Stimulated activated CD4-positive, alpha-beta T cell treated with anti-CD3 and anti-CD28 coated beads, Interleukin-15, amount 100 ng/mL, for 48 hours (primary cell): ENCODE measurements around the gene PTCHD4.

Experiments
- DNase-seq, 2 donors: peaks; one replicate each; pipeline ENCODE4 v3.0.0-alpha.2; 2020; ENCODE audit warnings: low read depth in 2 of 2

Gene PTCHD4

DNA sequence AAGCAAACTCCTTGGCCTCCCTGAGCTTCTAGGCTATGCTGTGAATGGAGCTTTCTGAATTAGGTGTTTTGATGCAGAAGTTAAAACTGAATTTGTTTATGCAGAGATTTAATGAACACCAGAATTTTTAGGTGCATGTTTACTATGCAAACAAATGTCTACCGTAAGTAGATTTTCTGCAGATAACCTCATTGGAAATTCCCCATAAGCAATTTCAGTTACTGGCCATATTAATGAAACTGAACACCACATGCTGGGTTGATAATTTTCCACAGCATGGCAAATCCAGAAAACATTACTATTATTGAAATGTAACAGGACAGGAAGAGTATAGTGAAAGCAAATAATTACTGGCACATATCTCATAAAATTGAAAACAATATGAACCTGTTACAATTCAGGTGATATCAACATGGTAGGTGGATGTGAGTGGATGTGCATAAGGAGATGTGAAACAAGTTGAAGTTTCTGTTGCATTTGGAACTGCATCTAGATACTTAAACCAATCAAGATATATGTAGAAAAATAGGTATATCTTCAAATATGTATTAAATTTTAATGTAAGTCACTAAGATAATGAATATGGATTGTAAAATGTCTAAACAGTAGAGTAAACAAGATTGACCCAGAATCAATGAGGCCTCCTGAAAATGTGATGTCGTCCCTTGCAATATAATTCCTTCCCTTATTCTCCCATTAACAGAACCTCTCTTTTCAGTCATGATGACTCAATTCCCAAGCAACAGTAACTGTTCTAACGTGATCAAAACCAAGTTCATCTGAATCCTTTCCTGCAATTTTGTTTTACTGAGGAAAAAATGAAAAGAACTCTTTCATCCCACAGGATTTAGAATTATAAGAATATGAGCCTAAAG lies 11.0 kb downstream of the PTCHD4 start:
- no peak for DNase-seq

DNA sequence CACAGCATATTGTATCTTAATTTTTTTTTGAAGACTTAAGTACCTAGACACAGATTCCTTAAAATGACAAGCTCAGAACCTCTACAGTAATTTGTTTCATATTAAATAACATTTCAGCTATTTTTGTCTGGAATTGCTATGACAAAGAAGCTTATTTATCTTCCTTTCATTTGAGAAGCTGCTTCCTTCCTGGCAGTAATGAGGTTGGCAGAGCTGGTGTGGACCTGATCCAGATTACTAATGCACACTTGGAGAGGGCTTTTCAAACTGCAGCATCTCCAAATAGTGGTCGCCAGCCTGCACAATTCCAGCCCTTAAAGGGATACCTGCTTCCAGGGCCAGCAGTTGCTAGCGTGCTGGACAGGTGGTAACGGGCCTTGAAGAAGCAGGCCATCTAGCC lies 12.1 kb downstream of the PTCHD4 start:
- DNase-seq, result no peak

DNA sequence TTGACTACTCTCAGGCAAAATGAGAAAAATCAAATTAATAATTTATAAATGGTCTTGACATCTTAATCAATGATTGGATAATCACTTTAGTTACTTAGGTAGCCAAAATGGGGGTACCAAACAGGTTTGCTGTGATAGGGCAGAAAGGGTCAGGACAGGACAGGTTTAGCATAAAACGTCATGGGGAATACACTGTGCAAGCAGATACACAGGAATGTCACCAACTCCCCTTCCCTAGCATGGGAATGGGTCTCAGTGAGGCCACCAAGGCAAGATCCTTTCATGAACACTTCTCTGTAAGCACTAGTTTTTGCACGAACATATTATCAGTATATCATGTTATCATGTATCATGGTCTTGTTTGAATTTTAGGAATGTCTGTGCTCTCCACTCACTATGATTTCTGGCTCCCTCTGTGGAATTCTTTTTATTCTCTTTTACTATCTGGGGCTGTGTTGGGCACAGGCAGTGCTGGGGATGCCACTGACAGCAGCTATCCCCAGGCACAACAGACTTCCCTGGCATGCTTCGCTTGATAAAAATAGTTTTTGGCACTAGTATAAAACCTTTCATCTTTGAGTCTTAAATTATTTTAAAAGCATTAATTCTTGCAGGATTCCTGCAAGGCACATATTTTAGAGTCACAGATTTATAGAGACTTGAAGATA lies 18.3 kb downstream of the PTCHD4 start:
- DNase-seq, result no peak

DNA sequence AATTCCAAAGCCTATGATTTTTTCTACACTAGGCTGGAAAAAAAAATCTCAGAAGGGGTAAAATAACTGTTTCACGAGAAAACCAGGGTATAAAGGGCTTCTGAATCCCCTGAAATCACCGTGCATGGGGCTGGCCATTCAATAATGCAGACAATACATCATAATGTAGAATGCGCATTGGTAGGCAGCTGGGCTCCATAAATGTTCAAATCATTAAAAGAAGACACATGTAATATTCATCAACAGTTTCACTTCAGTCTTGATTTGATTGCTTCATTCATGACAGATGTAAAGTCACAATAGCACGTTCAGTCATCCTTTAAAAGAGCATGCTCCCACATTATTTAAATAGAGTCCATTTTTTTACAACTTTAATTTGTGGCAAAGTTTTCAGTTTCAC lies 20.5 kb downstream of the PTCHD4 start:
- no peak for DNase-seq

DNA sequence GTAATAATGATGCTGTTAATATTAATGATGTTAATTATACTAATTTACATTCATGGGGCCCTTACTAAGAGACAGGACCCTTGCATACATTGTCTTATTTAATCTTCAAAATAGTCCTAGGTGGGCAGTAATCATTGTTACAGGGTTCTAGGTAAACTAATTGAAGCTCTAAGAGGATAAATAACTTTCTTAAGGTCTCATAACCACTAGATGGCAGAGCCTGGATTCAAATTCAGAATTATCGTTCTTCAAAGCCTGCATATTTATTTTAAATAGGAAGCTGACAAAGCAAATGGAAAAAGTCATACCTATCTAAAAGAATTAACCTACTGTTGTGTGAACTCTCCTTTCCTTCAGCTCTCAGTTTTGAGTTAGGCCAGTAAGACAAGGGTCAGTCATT lies 23.5 kb downstream of the PTCHD4 start:
- DNase-seq, result no peak

DNA sequence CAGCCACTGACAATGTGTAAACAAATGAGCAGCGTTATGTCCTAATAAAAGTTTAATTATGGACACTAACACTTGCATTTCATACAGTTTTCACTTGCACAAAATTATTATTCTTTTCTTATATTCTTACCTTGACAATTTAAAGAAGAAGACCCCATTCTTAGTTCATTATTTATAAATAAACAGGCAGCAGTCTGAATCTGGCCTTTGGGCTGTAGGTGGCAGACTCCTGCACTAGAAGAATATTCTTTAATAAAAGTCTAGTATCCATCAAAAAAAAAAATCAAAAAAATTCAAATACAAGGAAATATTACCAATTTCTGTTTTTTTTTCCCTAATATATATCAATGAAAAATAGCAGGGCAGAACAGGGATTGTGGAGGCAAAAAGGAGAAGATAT lies 24.8 kb downstream of the PTCHD4 start:
- DNase-seq, result no peak

DNA sequence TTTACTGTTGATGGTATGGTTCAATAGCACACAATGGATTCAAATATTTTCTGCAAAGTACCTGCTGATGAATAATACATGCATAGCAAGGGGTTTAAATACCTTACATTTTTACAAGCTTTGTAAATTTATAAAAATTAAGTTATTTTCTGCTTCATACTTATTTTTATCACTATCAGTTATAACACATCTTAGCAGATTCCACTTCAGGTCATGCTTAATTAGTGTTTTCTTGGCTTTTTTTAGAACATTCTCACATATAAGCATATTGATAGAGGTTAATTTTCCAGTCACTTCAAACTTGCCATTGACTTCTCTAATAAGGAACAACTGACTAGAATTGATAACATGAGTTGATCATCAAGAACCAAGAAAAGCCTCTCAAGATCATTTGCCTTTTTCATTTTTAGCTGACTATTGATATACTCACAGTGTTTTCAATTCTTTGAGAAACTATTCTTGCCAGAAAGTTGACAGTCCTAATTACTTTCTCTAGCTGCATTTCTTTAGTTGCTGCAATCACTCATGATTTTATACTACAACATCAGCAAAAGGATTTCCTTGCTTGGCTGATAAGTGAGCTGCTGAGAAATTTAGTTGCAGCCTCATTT lies 25.8 kb downstream of the PTCHD4 start:
- DNase-seq, result no peak

DNA sequence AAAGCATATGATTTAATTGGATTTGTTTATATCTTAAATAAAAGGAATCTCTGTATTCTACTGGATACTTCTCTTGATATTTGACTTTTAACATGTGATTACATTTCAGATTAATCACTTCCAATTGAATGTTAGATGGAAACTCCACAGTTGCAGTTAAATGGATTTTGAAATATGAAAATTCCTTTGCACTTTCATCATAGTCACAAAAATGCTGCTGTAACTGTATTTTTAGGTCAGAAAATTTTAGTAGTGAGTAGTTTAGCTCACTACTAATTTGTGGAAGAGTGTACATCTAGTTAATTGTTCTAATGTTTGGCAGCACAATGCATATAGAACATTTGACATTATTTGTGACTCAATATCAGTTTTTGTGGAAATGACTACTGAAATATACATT lies 26.8 kb downstream of the PTCHD4 start:
- DNase-seq, result no peak

DNA sequence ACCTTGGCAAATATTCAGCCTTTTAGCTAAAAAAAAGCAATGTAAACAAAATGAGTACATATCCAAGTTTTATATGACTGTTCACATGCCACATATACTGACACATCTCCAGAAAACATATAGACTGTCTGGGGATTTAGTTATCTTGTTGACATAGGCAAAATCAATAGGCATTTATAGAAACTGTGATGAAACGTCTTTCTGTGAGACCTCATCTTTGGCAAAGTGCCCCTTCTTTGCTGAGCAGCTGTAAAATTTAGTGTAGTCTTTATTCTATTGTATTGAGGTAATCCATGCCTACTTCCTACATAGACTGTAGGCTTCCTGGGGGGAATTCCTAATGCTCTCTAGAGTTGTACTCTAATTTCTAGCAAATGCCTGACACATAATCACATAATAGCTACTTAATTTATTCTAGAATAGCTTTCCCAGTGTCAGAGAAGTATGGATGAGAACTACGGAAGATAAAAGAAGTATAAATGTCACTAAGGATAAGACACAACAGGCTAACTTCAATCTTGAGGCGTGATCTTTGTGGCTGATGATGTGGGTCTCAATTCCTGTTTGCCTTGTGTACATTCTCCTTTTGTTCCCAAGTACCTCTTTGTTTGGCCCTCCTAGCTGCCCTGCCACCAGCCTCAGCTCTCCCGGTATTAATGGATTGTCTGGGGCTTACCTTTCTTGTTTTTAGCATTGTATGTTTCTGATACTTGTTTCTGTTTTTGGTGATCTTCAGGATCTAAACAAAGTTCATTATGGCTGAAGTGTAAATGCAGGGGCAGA lies 30.6 kb downstream of the PTCHD4 start:
- no peak for DNase-seq

DNA sequence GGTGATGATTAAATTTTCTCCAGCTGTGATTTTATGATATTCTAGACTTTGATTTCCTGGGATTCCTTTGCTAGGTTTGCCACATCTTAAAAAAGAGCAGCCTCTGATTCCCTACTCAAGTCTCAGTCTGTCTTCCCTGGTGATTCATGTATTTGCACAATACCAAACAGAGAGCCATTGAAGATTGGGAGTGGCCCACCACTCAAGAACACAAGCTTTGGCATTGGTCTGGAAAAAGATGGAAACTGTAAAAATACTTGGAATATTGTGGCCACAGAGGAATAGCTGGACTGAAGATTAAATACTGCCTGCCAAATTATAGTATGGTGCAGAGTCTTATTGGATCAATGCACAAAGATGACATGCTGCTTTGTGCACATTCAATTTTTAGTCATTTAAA lies 32.9 kb downstream of the PTCHD4 start:
- DNase-seq, result no peak

DNA sequence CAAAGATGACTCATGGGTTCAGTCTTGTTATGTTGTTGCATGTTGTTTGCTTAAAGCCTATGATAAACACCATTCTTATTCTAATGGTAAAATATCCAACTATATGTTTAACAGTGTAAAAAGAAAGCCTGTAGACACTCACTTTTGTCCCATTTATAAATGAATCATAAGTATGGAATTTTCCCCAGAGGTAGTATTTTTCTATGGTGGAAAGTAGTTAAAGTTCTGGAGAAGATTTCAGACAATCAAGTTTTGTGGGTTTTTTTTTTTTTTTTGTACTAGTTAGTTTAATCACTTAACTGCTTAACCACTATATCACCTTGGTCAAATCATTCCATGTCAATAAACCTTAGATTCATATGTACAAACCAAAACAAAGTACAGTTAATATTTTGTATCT lies 35.8 kb downstream of the PTCHD4 start:
- no peak for DNase-seq

DNA sequence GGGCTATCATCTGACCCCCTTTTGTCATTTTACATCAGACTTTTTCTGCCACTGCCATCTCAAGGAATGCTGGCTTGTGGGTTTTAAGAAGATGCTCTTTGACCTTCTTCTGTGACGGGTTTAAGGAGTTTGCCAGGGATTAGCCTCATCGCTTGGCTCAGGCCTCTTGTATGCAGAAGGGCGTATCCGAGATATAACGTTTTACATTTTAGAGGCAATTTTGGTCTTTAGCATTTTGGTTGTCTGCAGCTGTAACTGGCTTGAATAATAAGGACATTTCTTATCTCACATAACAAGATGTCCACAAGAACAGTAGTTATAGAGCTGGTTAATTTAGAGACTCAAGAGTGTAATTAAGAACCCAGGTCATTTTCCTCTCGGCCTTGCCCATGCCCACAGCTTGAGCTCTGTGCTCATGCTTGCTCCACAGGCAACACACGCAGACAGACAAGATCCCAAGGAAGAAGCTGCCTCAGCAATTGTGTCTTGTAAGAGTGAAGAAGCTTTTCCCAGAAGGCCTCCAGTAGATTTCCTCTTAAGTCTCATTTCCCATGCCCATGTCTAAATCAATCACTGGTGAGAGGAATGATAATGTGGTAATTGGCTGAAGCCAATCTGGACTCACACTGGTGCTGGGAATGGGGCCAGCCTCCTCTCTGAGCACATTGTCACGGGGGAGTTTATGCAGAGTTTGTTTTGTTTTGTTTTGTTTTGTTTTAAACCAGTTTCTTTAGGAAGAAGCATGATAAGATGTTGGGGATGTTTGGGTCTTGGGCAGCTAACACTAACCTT lies 36.8 kb downstream of the PTCHD4 start:
- DNase-seq, result no peak

DNA sequence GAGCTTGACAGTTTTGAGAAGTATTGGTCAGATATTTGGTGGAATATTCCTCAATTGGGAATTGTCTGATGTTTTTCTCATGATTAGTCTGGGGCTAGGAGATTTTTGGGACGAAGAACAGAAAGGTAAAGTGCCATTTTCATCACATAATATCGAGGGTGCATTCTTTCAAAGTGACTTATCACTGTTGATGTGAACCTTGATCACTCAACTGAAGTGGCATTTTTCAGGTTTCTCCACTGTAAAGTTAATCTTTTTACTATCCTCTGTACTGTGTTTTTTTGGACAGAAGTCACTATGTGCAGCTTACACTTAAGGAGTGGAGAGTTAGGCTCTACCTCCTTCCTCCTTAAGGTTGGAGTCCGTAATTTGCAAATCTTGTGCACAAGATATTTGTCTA lies 39.2 kb downstream of the PTCHD4 start:
- DNase-seq, result no peak

DNA sequence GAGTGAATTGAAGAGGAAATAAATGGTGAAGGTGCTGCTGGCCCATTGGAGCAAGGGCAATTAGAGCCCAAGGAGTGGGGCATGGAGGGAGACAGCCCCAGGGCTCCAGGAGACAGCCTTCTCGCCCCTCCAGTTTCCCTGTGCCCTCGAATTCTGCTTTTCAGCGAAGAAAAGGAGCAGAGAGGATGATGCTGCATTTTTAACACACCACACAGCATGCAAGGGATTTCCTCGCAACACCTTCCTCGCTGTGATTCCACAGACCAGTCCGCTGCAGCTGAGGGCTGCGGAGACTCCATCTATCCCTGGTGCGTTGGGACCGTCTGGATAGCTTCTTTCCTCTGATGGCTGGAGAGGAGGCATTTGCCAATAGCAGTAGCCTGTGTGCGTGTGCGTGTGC lies 41.7 kb downstream of the PTCHD4 start:
- DNase-seq, result no peak

DNA sequence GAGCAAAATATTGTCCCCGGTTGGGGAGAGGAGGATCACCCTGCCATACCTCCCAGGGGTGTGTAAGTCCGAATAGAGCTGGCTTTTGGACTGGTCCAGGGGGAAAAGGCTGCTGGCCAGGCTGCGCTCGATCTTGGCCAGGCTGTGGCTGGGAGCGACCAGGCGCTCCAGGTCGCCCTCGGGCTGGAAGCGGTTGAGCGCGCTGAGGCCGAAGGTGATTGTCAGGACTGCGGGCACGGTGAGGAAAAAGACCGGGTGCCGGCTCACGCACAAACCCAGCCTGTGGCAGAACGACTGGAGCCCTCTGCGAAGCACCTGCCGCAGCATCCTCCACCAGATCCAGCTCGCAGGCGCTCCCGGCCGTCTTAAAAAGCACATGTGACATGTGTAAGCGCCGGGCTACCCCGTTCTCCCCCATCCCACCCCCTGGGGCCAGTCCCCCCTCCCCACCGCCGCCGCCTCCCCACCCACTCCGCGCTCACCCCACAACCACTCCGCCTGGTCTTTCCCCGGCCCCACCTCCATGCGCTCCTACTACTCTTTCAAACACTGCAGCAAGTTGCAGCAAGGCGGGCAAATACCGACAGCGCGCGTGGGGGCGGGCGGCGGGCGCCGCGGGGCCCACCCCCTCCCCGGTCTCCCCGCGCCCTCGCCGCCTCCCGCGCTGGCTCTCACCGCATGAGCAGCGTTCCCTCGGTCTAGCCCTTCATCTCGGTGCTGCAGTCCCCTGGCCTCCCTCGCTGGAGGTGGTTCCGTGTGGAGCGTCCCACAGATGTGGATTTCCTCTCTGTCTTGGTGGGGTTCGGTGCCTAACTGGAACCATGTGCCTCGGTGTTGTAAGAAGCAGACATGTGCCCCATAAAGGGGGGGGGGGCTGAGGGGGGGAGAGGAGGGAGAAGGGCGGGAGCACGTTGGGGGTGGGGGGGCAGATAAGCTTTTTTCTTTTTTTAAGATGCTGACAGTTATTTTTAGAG lies 42.4 kb downstream of the PTCHD4 start:
- DNase-seq, result no peak

DNA sequence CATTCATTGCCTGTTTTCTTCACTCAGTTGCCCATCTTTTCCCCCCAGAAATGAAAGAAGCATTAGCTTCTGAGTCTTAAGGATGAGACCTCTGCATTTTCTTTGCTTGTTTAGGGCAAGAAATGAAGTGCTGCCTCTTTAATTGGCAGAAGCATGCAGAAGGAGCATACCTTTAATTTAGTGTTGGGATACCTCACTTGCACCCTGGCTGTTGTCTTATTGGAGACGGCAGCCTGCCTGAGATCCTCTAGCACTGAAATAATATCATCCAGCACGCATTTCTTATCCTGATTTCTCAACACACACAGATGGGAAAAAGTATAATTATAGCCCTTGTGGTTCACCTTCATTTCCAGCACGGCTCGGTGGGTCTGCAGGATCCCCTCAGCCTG lies 43.1 kb downstream of the PTCHD4 start:
- no peak for DNase-seq

DNA sequence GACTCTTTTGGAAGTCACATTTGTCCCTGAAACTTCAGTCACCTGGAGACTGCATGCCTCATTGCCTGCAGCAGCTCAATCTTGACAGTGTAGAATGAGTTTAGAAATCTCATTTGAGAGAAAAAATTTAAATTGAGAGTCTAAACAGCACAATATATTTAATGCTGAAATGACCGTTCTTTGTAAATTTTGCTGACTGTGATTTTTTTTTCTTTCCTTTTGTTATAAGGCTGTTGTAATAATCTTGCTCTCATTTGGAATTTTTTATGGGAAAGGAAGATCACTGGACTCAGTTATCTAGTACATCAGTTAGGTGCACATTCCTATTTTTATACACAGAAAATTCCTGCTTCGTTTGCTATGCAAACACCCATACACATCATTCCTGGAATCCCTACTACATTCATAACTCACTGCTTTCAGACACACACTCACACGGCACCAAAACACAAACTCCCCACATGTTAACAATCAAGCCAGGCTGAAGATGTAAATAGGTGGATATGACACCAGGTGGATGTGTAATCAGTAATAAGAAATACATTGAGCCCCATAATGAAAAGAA lies 43.8 kb downstream of the PTCHD4 start:
- DNase-seq, result no peak

DNA sequence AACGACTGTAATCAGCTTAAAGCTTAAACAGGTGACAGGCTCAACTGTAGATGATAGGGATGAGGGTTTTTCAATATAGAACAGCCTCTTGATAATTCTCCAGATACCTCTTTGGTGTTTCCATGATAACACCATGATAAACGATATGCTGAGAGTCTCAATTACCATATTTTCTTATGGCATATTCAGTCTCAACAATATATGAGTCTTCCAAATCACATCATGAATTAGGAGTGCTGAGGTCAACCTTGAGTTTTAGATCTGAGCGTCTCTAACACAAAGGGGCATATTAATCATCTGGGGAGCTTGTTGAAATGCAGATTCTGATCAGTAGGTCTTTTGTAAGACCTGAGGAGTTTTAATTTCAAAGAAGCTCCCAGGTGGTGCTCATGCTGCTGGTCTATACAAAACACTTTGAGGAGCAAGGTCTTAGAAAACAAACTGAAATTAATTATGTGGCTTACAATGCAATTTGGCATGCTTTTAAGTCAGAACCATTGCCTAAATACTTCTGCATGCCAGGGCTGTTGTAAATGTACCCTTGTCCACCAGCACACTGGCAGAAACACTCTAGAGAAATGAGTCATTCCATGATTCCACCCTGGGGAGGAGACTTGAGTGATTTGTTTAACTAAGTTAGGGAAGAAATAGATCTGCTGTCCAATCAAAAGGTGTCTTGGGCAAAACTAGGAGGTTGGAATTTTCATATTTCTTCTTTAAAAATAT lies 49.6 kb downstream of the PTCHD4 start:
- no peak for DNase-seq
